Renal cortical epithelial cell (primary cell): ENCODE measurements around the gene SCUBE2. TPM values are rescaled to one million over a fixed set of nuclear protein-coding genes. Genes with fewer than 3 reads are reported as not detected.
"Not testable (repeated sequence)": the region's sequence is repeated elsewhere in the genome, so short reads cannot be mapped to it uniquely, and the experiment has no call there.

Experiments
- DNase-seq: peaks from one replicate; pipeline ENCODE4 v3.0.0-alpha.2; 2011; ENCODE audit warnings: low read depth
- total RNA-seq: library from RNA; depleted of rRNA; stranded (reverse); fragments of >200 nt; gene quantifications from 2 replicates; pipeline ENCODE4 v1.2.3, GENCODE V29; 2014

Gene SCUBE2
- total RNA-seq, 1 donor from 2014 or later, result 1.4 TPM

DNA sequence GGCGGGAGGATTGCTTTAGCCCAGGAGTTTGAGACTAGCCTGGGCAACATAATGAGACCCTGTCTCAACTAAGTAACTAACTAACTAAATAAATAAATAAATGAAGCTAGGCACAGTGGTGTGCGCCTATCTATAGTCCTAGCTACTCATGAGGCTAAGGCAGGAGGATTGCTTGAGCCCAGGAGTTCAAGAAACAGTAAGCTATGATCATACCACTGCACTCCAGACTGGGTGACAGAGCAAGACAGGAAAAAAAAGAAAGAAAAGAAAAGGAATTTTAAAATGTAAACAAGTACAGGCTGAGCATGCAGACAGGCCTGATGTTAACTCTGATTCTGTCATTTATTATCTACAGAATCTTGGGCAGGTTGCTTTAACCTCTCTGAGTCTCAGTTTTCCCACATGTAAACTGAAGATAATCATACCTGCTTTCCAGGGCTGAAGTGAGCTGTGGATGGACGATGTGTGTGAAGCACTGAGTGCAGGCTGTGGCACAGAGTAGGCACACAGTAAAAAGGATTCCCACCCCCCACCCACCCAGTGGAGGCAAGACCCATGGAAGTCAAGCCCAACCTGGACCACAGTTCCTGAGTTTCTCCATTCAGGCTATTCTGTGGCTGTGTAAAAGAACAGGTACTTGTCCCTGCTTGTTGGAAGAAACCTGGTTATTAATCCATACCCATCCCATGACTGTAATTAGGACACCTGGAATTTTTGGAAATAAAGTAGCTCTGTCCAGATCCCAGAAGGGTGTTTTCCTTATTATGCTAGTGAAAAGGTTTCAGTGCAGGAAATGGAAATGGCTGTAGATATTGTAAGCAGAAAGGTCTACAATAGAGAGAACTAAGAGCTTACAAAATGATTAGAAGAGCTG is 18.7 kb upstream of the SCUBE2 start:
- no peak for DNase-seq

DNA sequence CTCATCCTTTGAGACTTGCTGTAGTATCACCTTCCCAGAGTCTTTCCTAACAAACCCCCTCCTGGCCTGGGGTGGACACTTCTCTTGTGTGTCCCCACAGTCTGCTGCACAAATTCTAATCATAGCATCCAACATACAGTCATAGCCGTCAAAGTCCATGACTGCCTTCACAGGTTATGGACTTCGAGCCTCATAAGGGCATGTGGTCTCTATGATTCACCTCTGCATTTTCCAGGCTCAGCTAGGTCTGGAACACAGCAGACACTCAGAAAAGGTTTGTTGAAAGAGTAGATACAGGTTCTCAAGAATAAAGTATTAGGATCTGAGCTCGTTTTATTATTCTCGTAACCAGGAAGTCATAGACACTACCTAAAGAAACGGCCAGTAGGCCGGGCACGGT is 13.2 kb upstream of the SCUBE2 start:
- no peak for DNase-seq

DNA sequence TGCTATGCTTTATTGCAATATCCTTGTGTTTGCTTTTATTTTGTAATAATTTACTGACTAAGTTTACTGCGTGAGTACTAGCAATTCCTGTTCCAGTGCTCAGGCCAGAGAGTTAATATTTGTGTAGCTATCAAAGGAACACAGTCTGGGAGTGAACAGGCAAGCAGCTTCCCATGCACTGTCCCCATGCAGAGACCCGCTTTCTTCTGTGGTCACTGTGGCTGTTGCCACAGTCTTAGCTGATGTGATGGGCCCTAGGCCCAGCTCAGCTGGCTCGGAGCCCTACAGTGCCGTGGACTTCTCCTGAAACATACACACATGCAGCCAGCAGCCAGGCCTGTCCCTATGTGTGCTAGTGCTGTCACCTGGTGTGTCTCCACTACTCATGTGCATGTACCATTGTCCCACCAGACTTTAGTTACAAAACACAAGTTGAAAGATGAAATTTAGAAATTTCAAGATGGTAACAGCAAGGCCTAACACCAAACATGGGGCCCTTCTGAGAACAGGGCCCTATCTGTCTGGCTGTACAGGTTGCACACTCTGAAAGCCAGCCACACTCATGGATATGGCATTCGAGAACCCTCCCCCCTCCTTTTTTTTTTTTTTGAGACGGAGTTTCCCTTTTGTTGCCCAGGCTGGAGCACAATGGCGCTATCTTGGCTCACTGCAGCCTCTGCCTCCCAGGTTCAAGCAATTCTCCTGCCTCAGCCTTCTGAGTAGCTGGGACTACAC is 12.3 kb upstream of the SCUBE2 start:
- no peak for DNase-seq

DNA sequence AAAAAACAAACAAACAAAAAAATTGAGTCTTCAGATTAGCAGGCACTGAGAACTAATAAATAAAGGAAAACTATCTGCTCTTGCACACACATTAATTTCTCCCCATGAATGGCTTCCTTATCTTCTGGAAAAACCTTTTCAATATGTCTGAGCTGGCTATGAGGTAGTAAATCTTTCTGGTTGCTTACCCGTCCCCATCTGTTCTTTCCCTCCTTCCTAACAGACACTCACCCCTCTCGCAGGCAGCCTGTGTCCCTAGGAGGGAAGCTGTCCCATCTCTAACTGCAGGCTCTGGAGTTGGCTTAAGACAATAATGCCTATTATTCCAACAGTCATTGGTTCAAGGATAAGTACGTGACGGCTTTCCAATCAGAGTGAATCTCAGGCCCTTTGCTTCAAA is 8.2 kb upstream of the SCUBE2 start:
- DNase-seq, result no peak

DNA sequence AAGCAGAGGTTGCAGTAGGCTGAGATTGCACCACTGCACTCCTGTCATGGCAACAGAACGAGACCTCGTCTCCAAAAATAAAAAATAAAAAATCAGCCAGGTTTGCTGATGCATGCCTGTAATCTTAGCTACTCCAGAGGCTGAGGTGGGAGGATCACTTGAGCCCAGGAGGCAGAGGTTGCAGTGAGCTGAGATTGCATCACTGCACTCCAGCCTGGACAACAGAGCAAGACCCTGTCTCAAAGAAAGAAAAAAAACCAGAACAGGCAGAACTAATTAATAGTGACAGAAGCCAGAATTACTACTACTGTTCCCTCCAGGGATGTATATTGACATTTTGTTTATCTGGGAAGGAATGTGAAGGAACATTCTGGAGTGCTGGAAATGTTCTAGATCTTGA is 7.1 kb upstream of the SCUBE2 start:
- DNase-seq, result not testable (repeated sequence)

DNA sequence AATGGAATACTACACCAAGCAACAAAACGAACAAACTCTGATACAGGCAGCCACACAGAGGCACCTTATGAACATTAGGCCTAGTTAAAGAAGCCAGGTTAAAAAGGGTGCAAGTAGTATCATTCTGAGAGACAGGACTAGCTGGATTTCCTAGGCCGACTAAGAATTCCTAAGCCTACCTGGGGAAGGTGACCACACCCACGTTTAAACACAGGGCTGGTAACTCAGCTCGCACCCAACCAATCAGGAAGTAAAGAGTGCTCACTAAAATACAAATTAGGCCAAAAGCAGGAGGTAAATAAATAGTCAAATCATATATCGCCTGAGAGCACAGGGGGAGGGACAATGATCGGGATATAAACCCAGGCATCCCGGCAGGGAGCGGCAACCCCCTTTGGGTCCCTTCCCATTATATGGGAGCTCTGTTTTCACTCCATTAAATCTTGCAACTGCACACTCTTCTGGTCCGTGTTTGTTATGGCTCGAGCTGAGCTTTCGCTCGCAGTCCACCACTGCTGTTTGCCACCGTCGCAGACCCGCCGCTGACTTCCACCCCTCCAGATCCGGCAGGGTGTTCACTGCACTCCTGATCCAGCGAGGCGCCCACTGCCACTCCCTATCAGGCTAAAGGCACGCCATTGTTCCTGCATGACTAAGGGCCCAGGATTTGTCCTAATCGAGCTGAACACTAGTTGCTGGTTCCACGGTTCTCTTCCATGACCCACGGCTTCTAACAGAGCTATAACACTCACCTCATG is 6.0 kb upstream of the SCUBE2 start:
- not testable (repeated sequence) for DNase-seq

DNA sequence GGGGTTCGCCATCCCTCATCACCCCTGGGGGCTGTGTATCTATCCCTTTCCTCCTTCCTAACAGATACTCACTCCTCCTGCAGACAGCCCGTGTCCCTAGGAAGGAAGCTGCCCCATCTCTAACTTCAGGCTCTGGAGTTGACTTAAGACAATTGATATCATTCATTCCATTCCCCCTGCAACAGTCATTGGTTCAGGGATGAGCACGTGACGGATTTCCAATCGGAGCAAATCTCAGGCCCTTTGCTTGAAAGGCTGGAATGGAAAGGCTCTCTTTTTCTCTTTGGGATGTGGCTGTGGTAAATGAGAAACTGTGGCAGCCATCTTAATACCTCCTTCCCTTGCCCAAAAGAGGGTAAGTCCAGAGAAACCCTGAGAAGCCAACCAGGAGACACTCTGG is 5.0 kb upstream of the SCUBE2 start:
- no peak for DNase-seq

DNA sequence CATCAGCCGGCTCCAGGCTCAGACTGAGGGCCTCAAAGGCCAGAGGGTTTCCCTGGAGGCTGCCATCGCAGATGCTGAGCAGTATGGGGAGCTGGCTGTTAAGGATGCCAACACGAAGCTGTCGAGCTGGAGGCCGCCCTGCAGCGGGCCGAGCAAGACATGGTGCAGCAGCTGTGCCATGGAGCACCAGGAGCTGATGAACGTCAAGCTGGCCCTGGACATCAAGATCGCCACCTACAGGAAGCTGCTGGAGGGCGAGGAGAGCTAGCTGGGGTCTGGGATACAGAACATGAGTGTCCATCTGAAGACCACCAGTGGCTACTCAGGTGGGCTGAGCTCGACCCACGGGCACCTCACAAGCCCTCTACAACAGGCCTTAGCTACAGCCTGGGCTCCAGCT is 4.0 kb upstream of the SCUBE2 start:
- DNase-seq, result no peak

DNA sequence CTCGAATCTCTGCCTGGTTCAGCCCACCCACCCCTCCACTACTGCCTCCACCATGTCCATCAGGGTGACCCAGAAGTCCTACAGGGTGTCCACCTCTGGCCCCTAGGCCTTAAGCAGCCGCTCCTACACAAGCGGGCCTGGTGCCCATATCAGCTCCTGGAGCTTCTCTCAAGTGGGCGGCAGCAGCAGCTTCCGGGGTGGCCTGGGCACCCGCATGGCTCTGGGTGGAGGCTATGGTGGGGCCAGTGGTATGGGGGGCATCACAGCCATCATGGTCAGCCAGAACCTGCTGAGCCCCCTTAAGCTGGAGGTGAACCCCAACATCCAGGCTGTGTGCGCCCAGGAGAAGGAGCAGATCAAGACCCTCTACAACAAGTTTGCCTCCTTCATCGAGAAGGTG is 3.0 kb upstream of the SCUBE2 start:
- no peak for DNase-seq

DNA sequence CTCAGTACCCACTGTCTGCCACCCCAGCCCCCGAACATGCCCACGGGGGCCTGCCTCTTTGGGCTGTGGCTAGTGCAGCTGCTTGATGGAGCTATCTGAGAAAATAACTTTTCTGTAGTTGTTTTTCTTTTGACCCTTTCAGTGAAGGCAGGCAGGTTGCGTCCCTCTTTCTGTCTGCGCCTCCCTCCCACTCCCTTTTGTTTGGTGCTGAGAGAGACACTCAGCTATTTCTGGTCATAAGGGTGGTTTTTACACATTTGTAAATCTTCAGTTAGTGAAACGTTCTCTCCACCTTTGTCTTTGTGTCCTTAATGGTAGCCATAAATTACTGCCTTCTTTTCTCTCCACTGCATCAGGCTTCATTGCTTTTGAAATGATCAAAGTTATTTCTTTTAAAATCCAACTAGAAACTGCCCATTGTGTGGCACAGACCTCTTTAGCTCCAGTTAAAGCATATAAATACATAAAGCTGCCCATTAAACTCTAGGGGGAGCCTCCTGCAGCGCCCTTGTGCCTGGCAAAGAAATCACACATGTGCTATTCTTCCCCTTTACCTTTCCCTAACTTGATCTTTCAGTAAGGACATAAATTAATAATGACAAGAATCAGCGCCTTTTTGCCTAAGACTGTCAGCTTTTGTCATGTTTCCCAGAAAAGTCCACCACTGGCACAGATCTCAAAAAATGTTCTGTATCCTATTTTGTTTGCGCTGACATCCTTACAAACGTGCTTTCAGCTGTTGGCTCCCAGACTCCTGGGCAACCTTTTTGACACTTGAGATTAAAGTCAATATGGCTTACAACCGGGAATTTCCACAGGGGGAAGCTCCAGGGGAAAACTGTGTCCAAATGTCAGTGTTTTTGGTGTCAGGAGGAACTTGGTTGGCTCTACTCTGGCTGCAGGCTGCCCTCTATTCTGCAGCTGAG is 1.7 kb upstream of the SCUBE2 start:
- DNase-seq, result no peak

DNA sequence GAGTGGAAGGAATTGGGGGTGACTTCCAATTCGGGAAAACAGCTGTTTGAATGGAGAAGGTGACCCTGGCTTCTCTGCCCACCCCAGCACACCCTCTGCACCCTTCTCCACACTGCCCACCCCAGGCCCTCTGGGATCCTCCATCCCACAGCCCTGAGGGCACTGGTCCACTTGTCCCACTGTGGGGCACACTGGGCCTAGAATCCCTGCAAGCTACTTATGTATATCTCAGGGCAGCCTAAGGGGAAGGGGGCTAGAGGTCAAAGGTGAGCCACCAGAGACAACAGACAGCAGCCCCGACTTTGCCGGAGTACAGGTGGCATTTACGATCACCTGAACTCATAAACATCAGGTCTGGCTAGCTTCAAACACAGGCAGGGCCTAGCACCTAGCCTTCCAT is 673 bp upstream of the SCUBE2 start:
- no peak for DNase-seq

DNA sequence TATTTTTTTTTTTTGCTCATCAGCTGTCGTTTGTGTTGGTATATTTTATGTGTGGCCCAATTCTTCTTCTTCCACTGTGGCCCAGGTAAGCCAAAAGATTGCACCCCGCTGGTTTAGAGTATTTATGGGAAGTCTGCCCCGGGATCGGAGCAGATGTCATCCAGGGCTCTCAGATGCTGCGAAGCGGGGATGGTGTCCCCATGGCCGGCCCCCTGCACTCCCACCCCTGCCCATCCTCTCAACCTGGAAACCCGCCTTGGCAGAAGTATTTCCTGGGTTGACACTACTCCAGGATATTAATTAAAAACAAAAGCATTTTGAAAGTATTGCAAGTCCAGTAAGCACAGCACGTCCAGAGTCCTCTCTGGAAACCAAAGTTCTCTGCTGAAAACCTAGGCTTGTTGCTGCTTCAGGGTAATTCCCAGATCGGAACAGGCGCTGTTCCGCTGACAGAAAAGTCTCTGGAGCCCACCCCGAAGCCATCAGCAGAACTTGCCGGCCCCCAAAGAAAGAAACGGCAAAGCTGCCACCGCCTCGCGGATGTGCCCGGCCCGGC is 833 bp downstream of the SCUBE2 start:
- DNase-seq, result no peak

DNA sequence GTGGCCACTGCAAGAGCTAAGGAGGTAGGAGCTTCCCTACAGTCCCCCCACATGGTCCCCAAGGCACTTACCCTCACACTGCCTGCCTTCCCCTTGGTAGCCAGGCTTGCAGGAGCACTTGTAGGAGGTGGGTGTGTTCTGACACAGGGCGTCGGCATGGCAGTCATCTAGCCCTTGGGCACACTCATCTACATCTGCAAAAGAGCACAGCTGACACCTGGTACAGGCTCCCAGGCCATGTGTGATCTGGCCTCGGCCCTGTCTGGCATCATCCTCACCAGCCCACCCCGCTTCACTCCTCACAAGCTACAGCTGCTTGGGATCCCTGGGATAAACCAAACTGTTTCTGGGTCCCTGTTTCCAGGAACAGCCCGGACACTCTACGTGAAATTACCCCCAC is 1.8 kb downstream of the SCUBE2 start:
- no peak for DNase-seq

DNA sequence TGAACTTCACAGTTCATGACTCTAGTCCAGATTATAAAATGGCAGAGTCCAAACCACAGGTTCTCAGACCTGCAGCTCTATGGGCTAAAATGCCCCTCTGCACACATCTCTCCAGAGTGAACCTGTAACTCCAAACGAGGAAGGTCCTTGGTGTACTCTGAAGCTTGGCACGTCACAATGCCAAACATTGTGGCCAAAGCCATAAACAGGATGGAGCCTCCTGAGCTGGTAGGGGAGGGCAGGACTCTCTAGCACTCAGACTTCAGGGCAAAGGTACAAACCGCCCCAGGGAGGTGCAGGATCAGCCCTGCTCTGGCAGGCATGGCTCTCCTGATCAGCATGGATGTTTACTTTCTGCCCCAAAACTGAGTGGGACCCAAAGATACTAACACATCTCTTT is 2.3 kb downstream of the SCUBE2 start:
- no peak for DNase-seq

DNA sequence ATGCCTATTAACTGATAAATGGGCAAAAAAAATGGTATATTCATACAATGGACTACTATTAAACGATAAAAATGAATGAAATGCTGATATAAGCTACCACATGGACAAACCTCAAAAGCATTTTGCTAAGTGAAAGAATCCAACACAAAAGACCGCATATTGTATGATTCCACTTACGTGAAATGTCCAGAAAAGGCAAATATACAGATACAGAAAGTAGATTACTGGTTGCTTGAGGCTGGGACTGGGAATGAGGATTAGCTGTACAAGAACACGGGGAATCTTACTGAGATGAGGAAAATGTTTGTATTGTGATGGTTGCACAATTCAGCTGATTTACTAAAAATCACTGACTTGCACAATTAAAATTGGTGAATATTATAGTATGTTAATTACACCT is 8.8 kb downstream of the SCUBE2 start:
- no peak for DNase-seq

DNA sequence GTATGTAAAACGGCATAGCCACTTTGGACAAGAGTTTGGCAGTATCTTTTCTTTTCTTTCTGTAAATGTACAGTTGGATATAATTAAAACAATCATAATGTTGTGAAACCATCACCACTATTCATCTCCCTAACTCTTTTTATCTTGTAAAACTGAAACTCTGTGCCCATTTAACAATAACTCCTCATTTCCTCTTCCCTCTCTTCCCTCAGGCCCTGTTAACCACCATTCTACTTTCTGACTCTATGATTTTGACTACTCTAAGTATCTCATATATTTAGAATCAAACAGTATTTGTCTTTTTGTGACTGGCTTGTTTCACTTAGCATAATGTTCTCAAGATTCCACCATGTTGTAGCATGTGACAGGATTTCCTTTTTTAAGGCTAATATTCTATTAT is 10.2 kb downstream of the SCUBE2 start:
- no peak for DNase-seq

DNA sequence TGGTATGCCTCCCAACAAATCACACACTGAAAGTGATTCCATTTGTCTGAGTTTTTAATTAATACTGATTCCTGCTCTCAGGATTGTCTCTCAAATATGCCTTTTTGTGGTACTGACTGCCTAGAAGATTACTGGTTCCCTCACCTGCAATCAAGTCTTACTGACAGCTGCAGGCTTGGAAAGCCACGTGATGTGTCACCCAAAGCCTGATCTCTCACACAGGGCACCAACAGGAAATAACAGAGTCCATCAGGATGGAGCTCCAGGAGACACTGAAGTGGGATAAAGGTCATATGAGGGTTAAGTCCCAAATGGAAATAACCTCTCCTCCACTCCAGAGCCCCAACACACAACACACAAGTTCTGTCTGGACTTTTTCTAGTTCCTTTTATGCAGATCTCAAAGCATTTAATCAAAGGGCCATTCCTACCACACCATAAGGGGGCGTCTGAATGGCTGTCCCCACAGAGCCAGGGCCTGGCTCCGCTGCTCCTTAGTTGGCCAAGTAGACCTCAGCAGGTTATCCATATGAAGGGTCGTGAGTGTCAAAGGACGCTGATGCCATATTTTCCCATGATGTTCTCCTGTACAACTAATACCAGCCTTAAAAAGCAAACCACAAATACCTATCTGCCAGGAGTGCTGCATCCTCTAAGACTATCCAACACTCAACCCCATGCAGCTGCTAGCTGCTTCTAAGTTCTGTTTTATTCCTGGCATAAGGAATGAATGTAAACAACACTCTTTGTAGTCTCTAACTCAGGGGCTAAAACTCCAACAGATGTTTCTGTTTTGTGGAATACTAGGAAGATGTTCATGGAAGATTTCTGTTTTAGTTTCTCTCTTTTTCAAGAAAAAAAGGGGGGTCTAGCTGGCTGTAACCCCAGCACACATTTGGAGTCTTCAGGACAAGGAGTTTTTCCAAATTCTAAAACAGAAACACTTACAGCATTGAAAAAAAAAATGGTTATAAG is 13.0 kb downstream of the SCUBE2 start:
- no peak for DNase-seq

DNA sequence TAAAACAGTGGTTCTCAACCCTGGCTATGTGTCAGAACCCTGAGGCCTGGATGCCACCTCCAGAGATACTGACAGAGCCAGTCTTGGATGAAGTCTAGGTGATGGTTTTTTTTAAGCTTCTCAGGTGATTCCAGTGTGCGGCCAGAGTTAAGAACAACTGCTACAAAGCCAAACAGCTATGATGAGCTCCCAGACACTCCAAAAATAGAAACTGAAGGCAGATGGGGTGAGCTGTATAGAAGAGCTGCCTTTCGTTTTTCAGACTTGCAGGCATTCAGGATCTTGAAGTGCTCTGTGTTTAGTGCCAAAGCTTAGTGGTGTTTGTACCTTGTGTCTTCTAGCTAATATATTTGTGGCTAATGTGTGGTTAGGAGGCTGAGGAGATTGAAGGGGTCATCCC is 14.2 kb downstream of the SCUBE2 start:
- no peak for DNase-seq

DNA sequence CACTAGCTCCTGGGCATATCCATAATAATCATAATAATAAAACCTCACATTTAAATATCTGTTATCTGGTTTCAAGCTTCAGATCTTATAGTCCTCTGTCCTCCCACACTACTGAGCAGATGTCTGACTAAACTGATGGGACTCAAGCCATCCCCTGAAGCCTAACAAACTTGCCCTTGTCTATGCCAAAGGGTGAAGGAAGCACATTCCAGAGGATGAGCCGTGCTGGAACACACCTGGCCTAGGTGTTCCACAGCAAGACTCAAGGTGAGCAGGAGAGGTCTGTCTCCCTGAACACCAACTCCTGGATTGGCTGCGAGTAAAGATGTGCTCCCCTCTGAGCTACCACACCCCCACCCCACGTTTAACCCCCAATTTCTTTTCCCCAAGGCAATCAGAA is 14.7 kb downstream of the SCUBE2 start:
- DNase-seq, result no peak

DNA sequence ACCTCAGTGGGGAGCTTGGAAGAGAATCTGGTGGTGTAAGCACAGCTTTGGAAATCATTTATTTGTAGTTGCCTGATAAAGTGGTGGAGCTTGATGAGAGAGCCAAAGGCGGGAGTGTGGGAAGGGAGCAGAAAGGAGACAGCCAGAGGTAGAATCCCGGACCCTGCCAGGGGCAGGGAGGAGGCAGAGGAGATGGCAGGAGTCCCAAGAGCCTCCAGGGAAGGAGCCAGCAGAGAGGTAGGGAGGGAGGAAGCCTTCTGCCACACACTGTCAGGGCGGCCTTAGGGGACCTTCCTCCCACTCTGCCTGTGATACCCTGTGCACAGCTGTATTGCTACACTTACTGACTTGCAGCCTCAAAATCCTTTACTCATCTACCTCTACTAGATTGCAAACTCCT is 15.4 kb downstream of the SCUBE2 start:
- no peak for DNase-seq
